GM19238 (cell line): ENCODE measurements around the gene ZFP36L2.
"Not testable (repeated sequence)": the region's sequence is repeated elsewhere in the genome, so short reads cannot be mapped to it uniquely, and the experiment has no call there.

Experiments used
- DNase-seq: peaks from one replicate; pipeline ENCODE4 v3.0.0; 2011; ENCODE audit warnings: low spot score; ENCODE audit not compliant: insufficient read length

Gene ZFP36L2

DNA sequence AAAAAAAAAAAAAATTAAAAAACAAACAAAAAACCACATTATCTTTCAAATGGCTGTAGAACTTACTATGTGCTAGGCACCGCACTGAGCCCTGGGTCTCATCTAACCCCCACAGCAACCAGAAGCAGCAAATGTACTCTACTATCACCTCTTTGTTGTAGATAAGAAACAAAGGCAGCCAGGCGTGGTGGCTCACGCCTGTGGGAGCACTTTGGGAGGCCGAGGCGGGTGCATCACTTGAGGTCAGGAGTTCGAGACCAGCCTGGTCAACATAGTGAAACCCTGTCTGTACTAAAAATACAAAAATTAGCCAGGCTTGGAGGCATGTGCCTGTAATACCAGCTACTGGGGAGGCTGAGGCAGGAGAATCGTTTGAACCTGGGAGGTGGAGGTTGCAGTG lies 36.5 kb downstream of the ZFP36L2 start:
- not testable (repeated sequence) for DNase-seq

DNA sequence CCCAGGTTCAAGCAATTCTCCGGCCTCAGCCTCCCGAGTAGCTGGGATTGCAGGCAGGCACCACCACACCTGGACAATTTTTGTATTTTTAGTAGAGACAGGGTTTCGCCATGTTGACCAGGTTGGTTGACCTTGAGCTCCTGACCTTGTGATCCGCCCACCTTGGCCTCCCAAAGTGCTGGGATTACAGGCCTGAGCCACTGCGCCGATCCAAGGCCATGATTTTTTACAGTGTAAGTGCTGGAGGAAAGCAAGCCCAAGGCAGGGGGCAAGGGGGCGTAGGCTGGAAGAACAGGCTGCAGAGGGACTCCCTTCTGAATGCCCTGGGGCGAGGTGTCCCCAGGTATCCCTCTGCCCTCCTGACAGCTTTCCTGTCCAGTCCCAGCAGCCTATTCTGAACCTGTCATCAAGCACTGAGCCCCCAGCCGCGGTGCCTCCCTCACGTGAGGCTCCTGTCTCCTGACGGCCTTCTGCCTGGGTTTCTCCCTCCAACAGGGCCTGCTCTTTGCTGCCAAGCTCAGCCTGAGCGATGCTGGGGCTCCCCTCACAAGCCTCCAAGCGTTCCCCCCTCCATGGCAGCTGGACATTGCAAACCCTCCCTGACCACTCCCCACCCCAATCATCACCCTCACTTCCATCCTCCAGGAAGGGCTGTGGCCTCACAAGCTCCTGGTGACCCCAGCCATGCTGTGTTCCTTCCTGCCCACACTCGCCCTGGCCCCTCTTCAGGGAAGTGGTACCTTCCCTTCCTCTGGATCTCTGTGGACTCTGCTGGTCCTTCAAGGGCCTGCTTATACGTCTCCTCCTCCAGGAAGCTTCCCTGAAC lies 37.6 kb downstream of the ZFP36L2 start:
- DNase-seq = no peak

DNA sequence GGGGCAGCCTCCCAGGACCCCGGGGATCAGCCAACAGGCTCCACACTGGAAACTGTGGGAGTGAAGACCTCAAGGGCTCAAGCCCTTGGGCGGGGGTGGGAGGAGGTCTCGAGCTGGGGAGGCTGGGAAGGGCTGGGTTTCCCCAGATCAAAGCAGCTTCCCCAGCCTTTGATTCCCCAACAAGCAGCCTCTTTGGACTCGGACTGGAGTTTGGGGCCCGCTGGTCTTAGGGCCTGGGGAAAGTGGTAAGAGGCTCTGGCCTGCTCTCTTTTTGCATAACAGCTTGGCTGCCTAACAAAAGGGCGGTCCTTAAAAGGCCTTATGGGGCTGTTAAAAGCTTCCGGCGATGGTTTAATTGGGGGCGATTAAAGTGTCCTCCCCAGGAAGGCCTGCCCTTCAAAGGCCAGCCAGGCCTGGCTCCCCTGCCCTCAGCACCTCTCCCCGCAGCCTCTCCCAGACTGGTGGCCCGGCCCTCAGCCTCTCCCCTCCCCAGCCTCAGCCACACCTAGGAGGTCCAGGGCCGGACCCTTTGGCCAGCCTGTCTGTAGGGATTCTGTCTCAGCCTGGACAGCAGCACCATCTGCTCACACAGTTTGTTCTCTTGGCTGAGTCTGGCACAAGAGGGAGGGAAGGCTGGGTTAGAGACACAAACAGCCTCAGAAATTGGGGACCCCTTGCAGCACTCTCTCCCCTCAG lies 39.6 kb downstream of the ZFP36L2 start:
- no peak for DNase-seq

DNA sequence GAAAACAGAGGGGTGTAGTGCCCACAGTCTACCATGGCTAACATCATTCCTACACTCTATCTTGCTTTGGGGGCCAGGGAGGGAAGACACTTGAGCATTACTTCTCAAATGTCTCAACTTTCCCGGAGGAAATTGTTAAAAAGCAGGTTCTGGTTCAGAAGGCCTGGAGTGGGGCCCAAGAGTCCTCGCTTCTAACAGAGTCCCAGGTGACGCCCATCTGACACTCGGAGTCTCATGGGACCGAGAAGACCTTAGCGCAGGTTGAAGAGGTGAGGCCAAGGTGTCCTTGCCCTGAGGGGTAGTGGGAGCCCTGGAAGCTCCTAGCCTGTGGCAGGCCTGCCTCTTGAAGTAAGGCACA lies 40.1 kb downstream of the ZFP36L2 start:
- no peak for DNase-seq

DNA sequence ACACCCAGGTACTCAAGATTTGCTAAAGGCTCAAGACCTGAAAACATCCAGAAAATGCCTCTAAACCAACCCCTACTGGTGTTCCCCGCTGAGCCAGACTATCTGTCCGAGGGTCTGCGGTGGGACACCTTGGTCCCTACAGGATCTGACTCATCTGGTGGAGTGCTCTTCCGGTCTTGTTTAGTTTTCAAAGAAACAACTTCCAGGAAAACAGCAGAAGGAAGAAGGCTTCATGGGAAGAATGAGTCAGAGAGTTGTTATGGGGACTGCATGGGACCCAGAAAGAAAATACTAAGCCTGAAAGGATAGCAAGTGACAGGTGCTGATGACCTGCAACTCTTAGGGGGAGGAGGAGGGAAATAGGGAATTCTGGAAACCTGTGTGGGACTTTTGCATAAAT lies 41.3 kb downstream of the ZFP36L2 start:
- no peak for DNase-seq

DNA sequence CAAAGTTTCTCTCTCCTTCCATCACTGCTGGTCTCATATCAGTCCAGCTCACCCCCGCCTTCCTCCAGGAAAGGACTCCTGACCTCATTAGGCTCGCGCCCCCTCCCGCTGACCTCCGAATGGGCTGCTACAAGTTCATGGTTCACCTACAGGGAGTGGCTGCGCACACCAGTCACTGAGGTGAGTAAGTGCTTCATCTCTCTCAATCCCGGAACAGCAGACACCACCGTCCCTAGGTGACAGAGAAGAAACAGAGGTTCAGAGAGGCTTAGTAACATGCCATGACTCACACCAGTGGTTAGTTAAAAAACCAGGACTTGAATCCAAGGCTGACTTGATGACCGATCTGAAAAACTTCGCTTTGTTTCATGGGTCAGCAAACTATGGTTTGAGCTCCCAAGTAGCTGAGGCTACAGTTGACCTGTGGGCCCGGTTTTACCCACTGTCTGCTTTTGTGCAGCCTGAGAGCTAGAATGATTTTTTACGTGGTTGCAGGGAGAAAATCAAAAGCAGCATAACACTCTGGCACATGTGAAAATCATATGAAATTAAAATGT lies 42.0 kb downstream of the ZFP36L2 start:
- no peak for DNase-seq

DNA sequence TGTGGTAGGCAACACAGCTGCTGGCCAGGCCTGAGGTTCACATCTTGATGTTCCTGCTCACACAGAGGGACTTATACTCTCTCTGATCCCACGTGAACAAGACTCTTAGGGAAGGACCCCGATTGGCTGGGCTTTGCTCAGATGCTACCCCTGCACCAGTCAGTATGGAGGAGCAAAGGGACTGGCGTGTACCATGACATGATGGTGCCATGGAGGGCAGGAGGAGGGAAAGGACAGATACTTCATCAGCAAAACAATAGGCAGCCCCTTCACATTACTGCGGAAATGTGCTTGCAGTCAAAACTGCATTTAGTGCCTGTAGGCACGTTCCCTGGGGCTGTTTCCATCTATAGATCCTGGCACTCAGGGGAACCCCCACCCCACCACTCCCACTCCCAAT lies 42.7 kb downstream of the ZFP36L2 start:
- no peak for DNase-seq

DNA sequence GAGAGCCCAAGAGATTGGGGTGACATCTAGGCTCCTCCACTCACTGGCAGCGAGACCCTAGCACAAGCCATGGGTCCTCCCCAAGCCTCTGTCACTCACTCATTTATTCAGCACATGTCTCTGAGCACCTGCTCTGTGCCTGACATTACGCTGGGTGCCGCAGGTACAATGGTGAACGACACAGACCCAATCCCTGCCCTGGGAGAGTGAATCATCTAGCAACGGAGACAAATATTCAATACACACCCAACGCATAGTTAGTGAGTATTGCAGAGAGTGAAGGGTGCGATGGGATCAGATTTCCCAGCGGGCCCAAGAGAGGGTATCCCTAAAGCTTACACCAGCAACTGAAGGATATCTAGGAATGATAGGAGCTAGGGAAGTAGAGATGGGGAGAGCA lies 45.5 kb downstream of the ZFP36L2 start:
- no peak for DNase-seq

DNA sequence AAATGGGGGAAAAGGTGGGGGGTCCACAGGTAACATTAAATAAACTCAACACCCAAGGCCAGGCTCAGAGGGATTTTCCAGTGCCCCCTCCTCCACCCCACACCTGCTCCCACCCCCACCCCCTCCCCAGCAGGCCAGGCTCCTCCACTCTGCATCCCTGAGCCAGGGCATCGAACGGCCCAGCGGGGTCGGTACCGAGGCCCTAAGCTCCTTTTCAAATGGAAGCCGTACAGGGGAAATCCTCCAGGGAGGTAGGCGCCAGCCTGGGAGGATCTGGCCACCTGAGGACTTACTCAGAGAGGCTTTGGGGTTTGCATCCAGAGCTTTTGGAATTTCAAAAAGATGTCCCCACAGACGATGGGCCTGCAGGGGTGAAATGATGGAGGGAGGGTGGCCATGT lies 46.5 kb downstream of the ZFP36L2 start:
- no peak for DNase-seq

DNA sequence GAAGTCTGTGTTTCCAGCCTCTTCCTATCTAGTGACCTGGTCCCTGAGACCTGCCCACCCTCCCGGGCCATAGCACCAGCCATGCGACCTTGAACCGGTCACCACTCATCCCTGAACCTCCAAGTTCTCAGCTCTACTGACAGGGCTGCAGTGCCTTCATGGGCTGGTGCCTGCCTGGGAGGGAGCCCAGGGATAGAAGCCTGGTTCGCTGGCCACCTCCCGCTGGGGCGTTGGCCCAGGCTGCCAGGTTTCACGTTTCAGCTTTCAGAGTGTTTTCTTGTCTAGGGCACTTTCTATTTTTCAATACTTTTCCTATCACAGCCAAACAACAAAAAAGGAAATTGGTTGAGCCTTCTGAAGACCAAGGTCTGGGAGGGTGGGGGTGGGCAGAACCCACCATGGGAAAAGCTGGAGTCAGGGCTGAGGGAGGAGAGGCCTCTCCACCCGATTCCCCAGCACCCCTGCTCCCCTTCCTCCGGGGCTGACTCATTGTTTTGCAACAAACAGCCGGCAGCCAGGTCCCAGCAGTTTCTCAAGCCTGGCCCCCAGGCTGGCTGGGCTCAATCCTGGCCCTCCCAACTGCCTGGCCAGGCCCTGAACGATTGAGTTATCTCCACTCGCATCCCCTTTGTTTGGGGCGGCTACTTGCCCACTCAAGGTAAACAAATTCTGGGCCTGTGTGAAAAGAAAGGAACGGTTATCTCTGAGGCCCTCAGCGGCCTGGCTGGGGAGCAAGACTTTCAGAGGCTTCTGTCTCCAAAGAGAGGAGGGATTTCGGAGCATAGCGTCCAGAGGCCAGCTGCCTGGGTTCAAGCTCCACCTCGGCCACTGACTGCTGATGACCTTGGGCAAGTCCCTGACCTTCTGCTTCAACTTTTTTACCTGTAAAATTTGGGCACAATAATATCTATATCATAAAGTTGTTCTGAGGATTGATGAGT lies 47.5 kb downstream of the ZFP36L2 start:
- no peak for DNase-seq

DNA sequence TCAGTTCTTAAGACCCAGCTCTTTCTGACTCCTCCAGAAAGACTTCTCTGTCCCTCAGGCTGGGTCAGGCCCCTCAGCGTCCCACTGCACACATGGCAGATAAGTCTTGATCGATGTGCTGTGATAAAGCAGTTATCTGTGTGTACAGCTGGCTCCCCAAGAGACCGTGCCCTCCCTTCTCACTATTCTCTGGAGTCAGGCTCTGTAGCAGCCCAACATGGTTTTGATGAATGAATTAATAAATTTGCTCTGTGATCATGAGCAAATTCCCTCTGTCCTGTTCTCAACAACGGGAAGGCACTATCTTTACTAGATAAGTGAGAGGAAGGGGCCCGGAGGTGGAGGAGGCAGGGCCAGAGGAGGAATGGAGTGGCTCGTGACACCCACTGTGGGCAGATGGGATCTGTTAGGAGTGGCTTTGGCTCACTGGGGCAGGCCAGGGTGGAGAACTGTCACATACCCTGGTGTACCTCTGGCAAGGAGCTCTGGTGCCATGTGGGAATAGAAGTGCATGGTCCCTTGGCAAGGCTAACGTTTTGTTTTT lies 48.3 kb downstream of the ZFP36L2 start:
- DNase-seq = no peak

DNA sequence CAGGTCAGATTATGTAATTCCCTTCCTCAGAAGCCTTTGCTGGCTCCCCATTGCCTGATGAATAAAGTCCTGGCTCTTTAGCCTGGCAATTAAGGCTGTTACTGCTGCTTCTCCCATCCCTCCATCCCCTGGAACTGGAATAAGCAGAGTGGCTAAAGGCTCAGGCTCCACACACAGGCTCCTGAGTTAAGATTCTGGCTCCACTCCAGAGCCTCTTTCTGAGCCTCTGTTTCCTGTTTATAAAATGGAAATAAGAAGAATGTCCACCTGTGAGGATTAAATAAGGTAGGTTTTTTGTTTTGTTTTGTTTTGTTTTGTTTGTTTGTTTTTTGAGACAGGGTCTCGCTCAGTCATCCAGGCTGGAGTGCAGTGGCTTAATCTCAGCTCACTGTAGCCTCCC lies 50.0 kb downstream of the ZFP36L2 start:
- no peak for DNase-seq

DNA sequence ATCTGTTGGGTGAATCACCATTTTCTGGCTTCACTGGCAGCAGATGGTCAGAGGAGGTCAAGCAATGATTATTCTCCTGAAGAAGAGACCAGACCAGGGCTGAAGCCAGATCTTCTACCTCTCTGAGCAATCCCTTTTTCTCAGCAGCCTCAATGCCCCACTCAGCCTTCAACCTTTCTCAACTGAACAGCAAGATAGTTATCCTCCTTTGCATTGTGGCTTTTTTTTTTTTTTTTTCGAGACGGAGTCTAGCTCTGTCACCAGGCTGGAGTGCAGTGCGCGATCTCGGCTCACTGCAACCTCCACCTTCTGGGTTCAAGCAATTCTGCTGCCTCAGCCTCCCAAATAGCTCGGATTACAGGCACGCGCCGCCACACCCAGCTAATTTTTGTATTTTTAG lies 50.5 kb downstream of the ZFP36L2 start:
- DNase-seq = no peak

DNA sequence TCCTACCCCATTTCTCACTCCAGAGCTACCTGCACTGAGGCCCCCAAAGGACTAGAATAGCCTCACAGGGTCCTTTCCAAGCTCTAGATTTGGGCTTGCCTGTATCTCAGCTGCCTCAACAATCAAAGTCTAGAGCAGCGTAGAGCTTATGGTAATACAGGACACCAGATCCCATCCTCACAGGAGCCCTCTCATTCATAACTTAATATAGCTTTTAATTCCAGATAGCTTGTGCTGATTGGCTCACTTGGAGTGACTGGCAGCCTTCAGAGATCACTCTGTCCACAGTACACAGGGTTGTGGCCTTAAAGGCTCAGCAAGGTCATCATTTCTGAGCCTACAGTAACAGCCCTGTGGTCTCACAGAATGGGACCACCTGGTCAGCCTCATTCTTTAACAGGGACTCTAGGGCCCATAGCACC lies 51.4 kb downstream of the ZFP36L2 start:
- DNase-seq = no peak

DNA sequence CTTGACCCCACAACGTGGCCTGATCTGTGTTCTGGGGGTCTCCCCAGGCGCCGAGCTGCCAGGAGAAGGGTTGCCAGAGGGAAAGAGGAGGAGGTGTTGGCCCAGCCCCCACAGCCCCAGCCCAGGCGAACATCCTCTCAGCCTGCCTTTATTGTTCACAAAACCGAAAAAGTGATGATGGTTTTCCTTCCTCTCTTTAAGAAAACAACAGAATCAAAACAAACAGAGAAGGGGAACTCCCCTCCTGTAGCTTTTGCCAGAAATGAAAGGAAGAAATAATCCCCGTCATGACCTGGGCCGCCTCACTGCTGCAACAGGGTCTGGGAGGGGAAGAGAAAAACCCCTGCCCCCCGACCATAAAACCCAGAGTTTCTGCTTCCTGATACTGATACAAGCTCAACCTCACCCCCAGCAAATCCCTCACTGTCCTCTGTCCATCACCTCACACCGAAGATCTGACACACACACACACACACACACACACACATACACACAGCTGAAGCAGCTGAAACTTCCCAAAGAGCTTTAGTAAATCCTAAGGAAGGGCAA lies 52.0 kb downstream of the ZFP36L2 start:
- DNase-seq = peak; percentile 80
